Measurements from ENCODE around the gene KIAA1217. TPM values are rescaled to one million over a fixed set of nuclear protein-coding genes. Genes with fewer than 3 reads are reported as not detected.

The KIAA1217 gene
- total RNA-seq, 1 donor from 2014 or later = 161 TPM

- Mint-ChIP-seq H3K9me3 (no peaks in the 10 kb centered on the region), H3K27me3 (ENCODE audit: low read depth) (no peaks in the 10 kb centered on the region), H3K4me3 (no peak overlapping the region), H3K27ac (peak overlapping the region; percentile 8), H3K4me1 (no peaks in the 10 kb centered on the region), H3K36me3 (peaks cover 19% of the 10 kb centered on the region)
- no peak for TF ChIP-seq CTCF (IDR thresholded peaks at IDR 0.05; ENCODE audit: unreplicated experiment)
- no peak for DNase-seq (ENCODE audit: low spot score in 2 of 2, unreplicated experiment in 2 of 2)
These were observed 198.0 kb downstream of the KIAA1217 start for GRCh38 chr10:24406809-24407483.

- no peaks in the 10 kb centered on the region for H3K4me1 Mint-ChIP-seq
- H3K36me3 Mint-ChIP-seq = peaks cover 16% of the 10 kb centered on the region
- H3K9me3 Mint-ChIP-seq = no peaks in the 10 kb centered on the region
These were observed 199.0 kb downstream of the KIAA1217 start for GRCh38 chr10:24407928-24408327.

GRCh38 chr10:24408365-24408764, 199.4 kb downstream of the KIAA1217 start:
- H3K27ac Mint-ChIP-seq = no peak overlapping the region
- no peaks in the 10 kb centered on the region for H3K27me3 Mint-ChIP-seq (ENCODE audit: low read depth)
- peaks cover 16% of the 10 kb centered on the region for H3K36me3 Mint-ChIP-seq
- no peaks in the 10 kb centered on the region for H3K4me1 Mint-ChIP-seq
- H3K9me3 Mint-ChIP-seq = no peaks in the 10 kb centered on the region
- no peak for DNase-seq (ENCODE audit: low spot score in 2 of 2, unreplicated experiment in 2 of 2)
- no peak overlapping the region for H3K4me3 Mint-ChIP-seq
- no peak for TF ChIP-seq CTCF (IDR thresholded peaks at IDR 0.05; ENCODE audit: unreplicated experiment)

More at GRCh38 chr10:24407928-24408327, 199.0 kb downstream of the KIAA1217 start:
- DNase-seq (ENCODE audit: low spot score in 2 of 2, unreplicated experiment in 2 of 2) = no peak
- Mint-ChIP-seq H3K27me3 (ENCODE audit: low read depth) (no peaks in the 10 kb centered on the region), H3K27ac (no peak overlapping the region), H3K4me3 (no peak overlapping the region)
- TF ChIP-seq CTCF (IDR thresholded peaks at IDR 0.05; ENCODE audit: unreplicated experiment) = no peak

DNA sequence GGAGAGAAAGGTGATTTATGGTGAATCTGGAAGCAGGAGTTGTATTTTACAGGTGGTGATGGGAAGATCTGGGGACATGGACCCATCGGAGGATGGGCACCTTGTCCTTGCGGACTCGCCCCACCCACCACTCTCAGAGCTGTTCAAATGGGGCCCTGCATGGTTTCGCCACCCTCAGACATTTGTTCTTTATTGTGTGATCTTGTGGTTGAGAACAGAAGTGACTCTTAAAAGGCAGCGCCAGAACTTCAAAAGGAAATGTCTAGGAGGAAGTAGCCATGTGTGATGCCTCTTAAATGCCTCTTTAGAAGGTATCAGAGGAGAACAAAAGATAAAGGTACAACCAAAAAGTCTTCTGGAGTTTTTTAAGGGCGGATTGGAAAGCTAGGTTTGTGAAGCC, 205.7 kb downstream of the KIAA1217 start:
- DNase-seq (ENCODE audit: low spot score in 2 of 2, unreplicated experiment in 2 of 2) = no peak
- TF ChIP-seq CTCF (IDR thresholded peaks at IDR 0.05; ENCODE audit: unreplicated experiment) = no peak
- H3K4me1 Mint-ChIP-seq = peaks cover 27% of the 10 kb centered on the region
- H3K27me3 Mint-ChIP-seq (ENCODE audit: low read depth) = no peaks in the 10 kb centered on the region
- H3K4me3 Mint-ChIP-seq = no peak overlapping the region
- H3K36me3 Mint-ChIP-seq = peaks cover 9% of the 10 kb centered on the region
- no peak overlapping the region for H3K27ac Mint-ChIP-seq
- H3K9me3 Mint-ChIP-seq = no peaks in the 10 kb centered on the region

GRCh38 chr10:24415455-24416125, 206.7 kb downstream of the KIAA1217 start:
- Mint-ChIP-seq H3K4me1 (peaks cover 27% of the 10 kb centered on the region), H3K27me3 (ENCODE audit: low read depth) (no peaks in the 10 kb centered on the region), H3K9me3 (no peaks in the 10 kb centered on the region), H3K36me3 (peaks cover 9% of the 10 kb centered on the region), H3K4me3 (no peak overlapping the region), H3K27ac (peak overlapping the region; percentile 94)
- TF ChIP-seq CTCF (IDR thresholded peaks at IDR 0.05; ENCODE audit: unreplicated experiment) = no peak
- peak; percentile 53 to 76 for DNase-seq (ENCODE audit: low spot score in 2 of 2, unreplicated experiment in 2 of 2)
